GM12878 (cell line): ENCODE data around the gene POLRMT.
"Not testable (repeated sequence)": the region's sequence is repeated elsewhere in the genome, so short reads cannot be mapped to it uniquely, and the experiment has no call there.

Experiments
- CHD2 ChIP-seq: IDR thresholded peaks from 2 replicates; pipeline ENCODE4 v1.6.1; 2011; ENCODE audit warnings: low read depth, low read length, improper control_type of control experiment, borderline replicate concordance
- CTCF ChIP-seq, 3 experiments: IDR thresholded peaks in 2 of 3; conservative IDR thresholded peaks in 1 of 3; 2 replicates each; pipeline ENCODE4 v1.5.1; 2011; ENCODE audit warnings: low read depth in 3 of 3, low read length in 3 of 3, mild to moderate bottlenecking in 3 of 3, control low read depth in 2 of 3, moderate library complexity in 2 of 3, inconsistent platforms in 1 of 3, mixed read lengths in 1 of 3; ENCODE audit not compliant: control insufficient read depth in 2 of 3, insufficient read depth in 1 of 3; ENCODE audit errors: extremely low read depth in 1 of 3
- FOS ChIP-seq: IDR thresholded peaks from 3 replicates; pipeline ENCODE4 v1.6.1; 2011; ENCODE audit warnings: borderline replicate concordance; ENCODE audit not compliant: insufficient read length; ENCODE audit errors: extremely low read depth
- GABPA ChIP-seq: IDR thresholded peaks from 2 replicates; pipeline ENCODE4 v1.6.1; 2014; ENCODE audit warnings: antibody characterized with exemption, low read depth, mild to moderate bottlenecking, inconsistent platforms
- NFYB ChIP-seq: IDR thresholded peaks from 2 replicates; pipeline ENCODE4 v1.6.1; 2011; ENCODE audit warnings: low read depth, mild to moderate bottlenecking, low read length, improper control_type of control experiment, moderate library complexity; ENCODE audit not compliant: insufficient read depth
- POLR2A ChIP-seq: IDR thresholded peaks from 2 replicates; pipeline ENCODE4 v1.6.1; 2011; ENCODE audit warnings: low read depth, mild to moderate bottlenecking, low read length
- TCF3 ChIP-seq: IDR thresholded peaks from 2 replicates; pipeline ENCODE4 v1.6.1; 2012; ENCODE audit warnings: low read depth, mild to moderate bottlenecking, low read length, borderline replicate concordance; ENCODE audit not compliant: insufficient read depth
- TF ChIP-seq, protein P1 (sequence below): IDR thresholded peaks from 2 replicates; pipeline ENCODE4 v1.6.1; 2011; ENCODE audit warnings: low read depth, mild to moderate bottlenecking, low read length, moderate library complexity, borderline replicate concordance; ENCODE audit errors: extremely low read depth

DNA sequence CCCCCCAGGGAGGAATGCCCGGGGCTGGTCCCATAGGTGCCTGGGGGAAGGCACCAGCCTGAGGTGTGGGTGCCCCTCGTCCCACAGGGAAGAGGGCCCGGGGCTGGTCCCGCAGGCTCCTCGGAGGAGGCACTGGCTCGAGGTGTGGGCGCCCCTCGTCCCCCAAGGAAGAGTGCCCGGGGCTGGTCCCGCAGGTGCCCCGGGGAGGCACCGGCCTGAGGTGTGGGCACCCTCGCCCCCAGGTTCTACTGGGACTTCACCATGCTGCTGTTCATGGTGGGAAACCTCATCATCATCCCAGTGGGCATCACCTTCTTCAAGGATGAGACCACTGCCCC lies 30.1 kb downstream of the POLRMT start:
- not testable (repeated sequence) for TF ChIP-seq CHD2; TCF3; CTCF (IDR thresholded peaks at IDR 0.05 in 2 of 3, conservative IDR thresholded peaks at IDR 0.05 in 1 of 3; ENCODE audit: control insufficient read depth in 2 of 3, extremely low read depth in 1 of 3, insufficient read depth in 1 of 3, low read depth in 3 of 3, low read length in 3 of 3); POLR2A; NFYB; GABPA; FOS
- TF ChIP-seq, protein P1, sequence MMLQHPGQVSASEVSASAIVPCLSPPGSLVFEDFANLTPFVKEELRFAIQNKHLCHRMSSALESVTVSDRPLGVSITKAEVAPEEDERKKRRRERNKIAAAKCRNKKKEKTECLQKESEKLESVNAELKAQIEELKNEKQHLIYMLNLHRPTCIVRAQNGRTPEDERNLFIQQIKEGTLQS, result not testable (repeated sequence)
